GM13976 (cell line): ENCODE data around the gene ZNF652.
A peak's percentile ranks its signal among the peaks of the same experiment; 100 is the strongest.

Experiments
- DNase-seq: peaks from one replicate; pipeline ENCODE4 v3.0.0; 2012; ENCODE audit warnings: low spot score
- in situ Hi-C: fragments of 300-500 bp; cut with MboI; formaldehyde crosslinking; loops from one replicate; pipeline ENCODE4 v1.12.0; 2022; ENCODE audit warnings: low sequenced_read_pairs, mixed read lengths, inconsistent platforms; ENCODE audit not compliant: unreplicated experiment
- TF ChIP-seq, protein P1 (sequence below): IDR thresholded peaks from 2 replicates; pipeline ENCODE4 v1.5.1; 2012; ENCODE audit warnings: borderline replicate concordance, mild to moderate bottlenecking; ENCODE audit not compliant: insufficient read depth; ENCODE audit errors: extremely low read depth, missing control alignments, control extremely low read depth

Gene ZNF652

DNA sequence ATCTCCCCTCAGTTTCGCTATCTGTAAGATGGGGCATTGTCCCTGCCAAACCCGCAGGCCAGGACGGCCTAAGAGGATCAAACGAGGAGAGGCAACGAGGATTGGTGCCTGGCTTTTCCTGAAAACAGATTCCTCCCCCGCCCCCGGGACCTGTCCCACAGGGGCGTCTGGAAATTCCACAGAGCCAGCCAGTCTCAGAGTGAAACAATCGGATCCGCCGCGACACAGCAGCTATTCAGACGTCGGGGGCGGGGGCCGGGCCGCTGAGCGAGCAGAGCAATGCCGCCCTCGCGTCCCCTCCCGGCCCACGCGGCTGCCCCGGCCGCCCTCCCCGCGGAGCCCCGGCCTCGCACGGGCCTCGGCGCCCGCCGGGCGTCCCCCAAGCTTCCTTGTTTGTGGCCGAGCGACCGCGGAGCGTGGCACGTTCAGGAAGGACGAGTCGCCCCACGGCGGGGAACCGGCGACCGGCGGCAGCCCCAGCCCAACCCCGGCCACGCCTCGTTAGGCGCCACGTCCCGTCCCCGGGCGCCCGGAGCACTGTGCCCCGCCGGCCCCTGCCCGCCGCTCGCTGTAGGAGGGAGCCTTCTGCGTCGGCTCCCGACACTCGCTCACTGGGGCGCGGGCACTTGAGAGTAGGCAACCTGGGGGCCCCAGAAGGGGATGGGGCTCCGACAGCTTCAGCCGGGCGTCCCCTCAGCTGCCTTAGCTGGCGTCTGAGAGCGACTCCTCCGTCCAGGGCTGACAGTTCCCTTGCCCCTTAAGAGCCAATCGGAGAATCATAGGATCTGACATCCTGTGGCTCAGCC lies 101.8 kb downstream of the ZNF652 start:
- TF ChIP-seq, protein P1, sequence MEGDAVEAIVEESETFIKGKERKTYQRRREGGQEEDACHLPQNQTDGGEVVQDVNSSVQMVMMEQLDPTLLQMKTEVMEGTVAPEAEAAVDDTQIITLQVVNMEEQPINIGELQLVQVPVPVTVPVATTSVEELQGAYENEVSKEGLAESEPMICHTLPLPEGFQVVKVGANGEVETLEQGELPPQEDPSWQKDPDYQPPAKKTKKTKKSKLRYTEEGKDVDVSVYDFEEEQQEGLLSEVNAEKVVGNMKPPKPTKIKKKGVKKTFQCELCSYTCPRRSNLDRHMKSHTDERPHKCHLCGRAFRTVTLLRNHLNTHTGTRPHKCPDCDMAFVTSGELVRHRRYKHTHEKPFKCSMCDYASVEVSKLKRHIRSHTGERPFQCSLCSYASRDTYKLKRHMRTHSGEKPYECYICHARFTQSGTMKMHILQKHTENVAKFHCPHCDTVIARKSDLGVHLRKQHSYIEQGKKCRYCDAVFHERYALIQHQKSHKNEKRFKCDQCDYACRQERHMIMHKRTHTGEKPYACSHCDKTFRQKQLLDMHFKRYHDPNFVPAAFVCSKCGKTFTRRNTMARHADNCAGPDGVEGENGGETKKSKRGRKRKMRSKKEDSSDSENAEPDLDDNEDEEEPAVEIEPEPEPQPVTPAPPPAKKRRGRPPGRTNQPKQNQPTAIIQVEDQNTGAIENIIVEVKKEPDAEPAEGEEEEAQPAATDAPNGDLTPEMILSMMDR: no peak
- DNase-seq: peak; percentile 72
- in situ Hi-C loops: no loop called here

GRCh38 chr17:49259663-49260010 lies 102.4 kb downstream of the ZNF652 start:
- TF ChIP-seq, protein P1: no peak
- in situ Hi-C loops: no loop called here
- DNase-seq: no peak

DNA sequence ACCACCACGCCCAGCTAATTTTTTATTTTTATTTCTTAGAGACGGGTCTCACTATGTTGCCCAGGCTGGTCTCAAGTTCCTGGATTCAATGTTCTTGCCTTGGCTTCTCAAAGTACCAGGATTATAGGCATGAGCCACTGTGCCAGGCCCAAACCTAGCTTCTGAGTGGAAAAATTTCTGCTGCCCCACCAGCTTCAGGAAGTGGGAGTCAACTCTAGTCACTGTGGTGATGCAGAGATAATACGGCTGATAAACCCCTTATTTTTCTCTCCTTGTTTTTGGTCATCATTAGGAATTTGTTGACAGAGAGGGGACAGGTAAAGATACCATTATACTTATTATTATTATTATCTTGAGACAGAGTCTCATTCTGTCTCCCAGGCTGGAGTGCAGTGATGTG lies 103.7 kb downstream of the ZNF652 start:
- in situ Hi-C loops: no loop called here
- TF ChIP-seq, protein P1: no peak
- no peak for DNase-seq

DNA sequence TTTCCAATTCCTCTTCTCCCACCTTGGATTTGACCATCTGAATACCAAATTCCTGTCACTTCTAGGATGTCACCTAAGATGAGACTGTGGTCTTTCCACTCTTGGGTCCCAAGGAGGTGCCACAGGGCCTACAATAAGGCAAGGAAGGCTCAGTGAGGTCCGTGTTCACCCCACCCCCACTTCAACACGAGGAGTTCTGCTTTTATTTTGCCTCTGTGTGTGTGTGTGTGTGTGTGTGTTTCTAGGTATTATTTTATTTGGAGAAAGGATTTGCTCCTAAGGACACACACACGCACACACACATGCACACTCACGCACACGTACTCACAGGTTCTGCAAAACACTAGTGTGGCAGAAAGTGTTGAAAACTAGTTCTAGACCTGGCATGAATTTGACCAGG lies 106.9 kb downstream of the ZNF652 start:
- in situ Hi-C loops: no loop called here
- no peak for DNase-seq
- TF ChIP-seq, protein P1: no peak

DNA sequence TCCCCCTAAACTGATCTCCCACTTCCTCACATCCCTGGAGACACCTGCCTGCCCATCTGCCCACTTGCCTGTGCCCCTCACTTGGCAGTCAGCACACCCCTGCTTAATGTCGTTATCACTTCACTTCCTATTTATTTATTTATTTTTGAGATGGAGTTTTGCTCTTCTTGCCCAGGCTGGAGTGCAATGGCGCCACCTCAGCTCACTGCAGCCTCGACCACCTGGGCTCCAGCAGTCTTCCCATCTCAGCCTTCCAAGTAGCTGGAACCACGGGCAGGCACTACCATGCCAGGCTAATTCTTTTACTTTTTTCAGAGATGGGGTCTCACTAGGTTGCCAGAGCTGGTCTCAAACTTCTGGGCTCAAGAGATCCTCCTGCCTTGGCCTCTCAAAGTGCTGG lies 108.0 kb downstream of the ZNF652 start:
- no peak for DNase-seq
- in situ Hi-C loops: no loop called here
- TF ChIP-seq, protein P1: no peak

DNA sequence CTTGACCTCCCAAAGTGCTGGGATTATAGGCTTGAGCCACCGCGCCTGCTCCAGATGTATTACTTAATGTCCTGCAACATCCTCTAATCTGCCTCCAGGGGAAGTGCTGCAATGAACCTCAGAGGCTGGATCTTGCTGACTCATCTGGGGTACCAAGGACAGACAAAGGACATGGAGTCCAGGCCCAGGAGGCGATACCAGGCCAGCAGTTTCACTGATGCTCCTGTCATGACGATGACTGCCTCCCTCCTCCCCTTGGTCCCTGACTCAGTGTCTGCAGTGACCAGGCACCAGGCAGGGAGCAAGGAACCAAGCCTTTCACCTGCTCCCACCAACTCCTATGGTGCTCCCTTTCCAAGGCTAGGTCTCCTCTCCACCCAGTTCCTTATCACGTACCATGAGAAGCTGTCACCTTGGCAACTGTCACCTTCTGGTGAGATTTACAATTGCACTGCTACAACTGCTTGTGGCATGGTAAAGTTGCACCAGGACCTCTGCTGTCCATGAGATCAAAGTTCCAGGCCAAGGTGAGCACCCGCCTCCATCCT lies 109.8 kb downstream of the ZNF652 start:
- in situ Hi-C loops: no loop called here
- TF ChIP-seq, protein P1: no peak
- no peak for DNase-seq
